CMK (cell line): ENCODE data around the gene EPHX1.
A peak's percentile ranks its signal among the peaks of the same experiment; 100 is the strongest.

Experiments used
- DNase-seq: peaks from one replicate; pipeline ENCODE4 v3.0.0-alpha.2; 2010; ENCODE audit warnings: low read depth

The EPHX1 gene

DNA sequence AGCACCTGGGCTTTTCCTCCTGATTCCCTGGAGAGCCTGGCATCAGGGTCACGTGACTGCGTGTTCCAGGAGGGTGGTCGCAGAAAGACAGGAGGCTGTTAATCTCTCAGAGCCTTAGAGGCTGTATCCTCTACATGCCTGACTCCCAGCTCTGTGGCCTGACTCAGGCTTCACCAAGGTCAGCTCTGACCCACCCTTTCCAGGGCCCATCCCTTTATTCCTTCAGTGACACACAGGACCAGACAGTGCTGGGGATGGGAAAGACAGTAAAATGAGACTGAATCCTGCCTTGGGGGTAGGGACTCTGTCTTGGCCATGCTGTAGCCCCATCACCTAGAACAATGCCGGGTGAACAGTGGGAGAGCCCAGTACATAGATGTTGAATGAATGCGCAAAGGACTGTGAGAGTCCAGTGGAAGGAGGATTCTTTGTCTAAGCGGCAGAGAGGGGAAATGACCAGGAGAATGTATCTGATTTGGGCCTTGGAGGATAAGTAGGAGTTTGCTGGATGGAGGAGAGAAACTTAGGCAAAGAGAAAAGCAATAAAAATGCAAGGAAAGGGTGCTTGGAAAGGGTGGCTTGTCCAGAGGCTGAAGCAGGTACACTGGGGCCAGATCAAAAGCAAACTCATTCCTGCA, 33.0 kb downstream of the EPHX1 start:
- no peak for DNase-seq

- DNase-seq = no peak
Measured at GRCh38 chr1:225843426-225843795, 33.5 kb downstream of the EPHX1 start.

GRCh38 chr1:225844236-225845061, 34.5 kb downstream of the EPHX1 start:
- DNase-seq = no peak

DNA sequence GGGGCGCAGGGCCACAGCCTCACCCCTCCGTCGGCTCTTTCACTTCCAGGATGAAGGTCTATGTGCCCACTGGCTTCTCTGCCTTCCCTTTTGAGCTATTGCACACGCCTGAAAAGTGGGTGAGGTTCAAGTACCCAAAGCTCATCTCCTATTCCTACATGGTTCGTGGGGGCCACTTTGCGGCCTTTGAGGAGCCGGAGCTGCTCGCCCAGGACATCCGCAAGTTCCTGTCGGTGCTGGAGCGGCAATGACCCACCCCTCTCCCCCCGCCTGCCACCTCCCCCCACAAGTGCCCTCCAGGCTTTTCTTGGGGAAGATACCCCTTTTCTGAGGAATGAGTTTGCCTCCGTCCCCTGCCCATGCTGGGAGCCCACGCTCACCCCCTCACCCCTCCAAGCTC, 35.2 kb downstream of the EPHX1 start:
- DNase-seq = no peak

- peak; percentile 66 for DNase-seq
Measured at GRCh38 chr1:225845571-225846259, 35.8 kb downstream of the EPHX1 start.

DNA sequence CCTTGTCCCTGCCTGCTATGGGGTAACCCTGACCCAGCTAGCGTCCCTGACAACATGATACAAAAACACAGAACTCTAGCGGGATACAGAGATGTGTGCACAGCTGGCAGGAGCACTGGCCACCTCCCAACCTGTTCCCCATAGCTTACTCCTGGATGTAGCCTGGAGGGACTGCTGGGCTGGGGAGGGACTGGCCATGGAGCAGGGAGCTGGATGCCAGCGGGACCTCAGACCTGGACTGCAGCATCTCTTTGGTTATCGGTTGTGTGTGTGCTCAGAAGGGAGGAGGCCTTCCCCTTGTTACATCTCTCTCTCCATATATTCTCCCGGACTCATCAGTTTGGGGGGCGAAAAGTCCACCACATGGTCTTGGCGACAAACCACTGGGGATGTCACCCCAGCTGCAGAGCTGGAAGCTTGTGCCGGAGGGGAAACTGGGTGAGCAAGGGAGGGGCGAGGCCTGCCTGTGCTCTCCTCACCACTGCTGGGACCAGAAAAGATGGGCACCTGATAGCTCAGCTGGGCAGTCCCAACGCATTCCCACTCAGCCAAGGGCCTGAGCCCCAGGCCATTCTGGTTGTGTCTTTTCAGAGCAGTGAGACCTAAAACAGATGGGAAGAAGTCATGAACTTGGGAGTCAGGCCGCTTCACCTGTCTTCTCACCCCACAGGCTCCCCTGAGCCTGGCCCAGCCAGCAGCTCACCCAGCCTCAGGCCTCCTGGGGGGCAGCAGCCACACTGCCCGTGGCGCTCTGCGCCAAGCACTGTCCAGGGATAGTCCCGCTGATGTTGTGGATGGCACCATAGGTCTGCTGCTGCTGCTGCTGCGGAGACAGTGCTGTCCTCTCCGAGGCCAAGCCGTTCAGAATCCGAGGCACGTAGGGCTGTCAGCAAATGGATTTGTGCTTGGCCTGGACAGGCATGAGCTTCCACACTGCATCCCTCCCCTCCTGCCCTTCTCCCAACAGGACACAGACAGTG, 36.7 kb downstream of the EPHX1 start:
- DNase-seq = no peak

- DNase-seq = no peak
Measured at GRCh38 chr1:225847610-225848009, 37.7 kb downstream of the EPHX1 start.

DNA sequence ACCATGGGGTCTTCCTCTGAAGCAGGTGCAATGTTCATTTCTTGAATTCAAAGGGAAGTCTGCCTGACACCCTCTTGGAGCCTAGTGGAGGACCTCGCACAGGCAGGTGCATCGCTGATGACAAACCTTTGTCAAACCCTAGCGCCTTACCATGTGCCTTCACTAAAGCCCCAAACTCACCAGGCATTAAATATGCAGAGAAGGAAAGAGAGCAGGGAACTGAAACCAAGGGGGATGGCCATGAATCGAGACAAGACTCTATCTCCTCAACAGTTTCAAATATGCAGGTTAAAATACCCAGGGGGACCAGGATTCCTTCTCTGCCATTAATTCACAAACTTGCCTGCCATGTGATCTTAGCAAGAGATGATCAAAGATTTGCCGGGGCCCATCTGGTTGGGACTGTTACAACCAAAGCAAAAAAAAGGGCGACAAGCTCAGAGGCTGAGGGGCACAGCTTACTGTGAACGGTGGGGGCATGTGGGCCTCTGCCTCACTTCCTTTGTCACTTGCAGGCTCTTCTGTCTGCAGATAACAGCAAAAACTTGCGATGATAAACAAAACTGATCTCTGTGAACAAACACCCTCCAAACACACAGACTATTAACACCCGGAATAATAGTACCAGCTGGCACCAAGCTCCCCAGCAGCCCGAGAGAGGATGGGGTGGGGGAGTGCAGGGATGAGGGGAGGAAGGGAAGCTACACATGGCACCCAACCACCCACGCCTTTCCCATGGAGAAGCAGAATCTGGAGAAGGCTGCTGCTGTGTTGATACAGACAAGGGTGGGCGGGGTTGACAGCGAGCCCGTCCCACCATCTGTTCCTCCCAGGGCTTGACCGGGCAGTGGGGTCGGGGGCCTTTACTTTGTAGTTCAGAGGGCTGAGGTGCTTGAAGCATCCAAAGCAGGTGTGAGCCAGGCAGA, 38.4 kb downstream of the EPHX1 start:
- DNase-seq = peak; percentile 77

- peak; percentile 67 for DNase-seq
Measured at GRCh38 chr1:225849925-225850324, 40.0 kb downstream of the EPHX1 start.

DNA sequence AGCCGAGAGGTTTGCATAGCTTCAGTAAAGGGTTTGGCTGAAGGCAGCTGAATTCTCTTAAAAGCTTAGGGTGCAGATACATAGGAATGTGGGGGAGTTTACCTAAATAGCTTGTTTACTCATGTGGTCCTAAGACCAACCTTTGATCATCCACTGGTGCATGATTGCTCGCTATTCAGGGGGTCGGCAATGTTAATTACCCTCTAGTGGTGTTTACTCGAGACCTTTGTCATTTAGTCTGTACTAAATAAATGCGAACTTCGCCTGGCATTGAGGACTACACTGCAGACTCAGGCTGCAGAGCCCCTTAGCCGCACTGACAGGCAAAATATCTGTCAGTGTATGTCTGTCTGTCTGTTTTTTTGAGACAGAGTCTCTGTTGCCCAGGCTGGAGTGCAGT, 40.4 kb downstream of the EPHX1 start:
- DNase-seq = no peak

- no peak for DNase-seq
Measured at GRCh38 chr1:225851805-225852204, 41.9 kb downstream of the EPHX1 start.

DNA sequence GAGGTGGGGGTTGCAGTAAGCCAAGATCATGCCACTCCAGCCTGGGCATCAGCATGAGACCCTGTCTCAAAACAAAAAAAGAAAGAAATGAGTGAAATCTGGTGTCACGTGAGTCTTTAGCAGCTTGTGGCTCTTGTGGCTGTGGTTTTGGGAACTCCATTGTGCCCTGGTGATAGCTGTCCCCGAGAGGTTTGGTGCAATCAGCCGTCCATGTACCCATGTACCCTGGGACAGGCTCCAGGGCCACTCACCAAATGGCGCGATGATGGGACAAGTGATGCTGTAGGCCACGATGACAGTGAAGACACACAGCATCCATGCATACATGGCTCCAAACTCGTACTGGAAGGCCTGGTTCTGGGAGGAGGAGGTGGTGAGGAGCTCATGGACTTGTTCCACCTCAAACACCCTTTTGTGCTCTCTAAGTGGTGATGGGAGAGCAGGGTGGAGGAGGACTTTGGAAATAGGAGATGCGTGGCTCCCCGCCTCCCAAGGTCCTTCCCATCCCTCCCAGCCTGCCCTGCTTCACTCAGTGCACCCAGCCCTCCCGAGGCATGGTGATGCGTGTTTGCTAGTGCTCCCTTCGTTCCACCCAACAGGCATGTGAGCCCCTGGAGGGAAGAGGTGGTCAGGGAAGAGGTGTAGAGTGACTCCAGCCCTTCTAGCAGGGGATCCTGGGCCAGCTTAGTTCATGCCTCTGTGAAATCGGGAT, 42.6 kb downstream of the EPHX1 start:
- DNase-seq = no peak

DNA sequence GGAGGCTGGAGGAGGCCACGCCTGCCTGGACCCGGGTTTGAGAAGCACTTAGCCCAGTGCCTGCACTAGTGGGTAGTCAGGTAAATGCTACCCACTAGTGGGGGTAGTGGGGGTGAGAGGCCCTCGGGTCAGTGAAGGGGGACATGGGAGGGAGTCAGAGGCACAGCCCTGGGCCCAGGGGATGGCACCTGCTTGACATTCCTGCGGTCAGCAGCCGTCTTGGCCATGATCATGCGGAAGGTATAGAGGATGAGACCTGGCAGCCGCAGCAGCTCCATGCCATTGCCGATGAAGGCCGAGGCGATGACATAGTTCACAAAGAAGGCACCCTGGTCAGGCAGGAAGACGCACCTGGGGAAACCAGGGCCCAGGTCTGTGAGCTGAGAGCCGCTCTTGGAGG, 43.5 kb downstream of the EPHX1 start:
- no peak for DNase-seq

DNA sequence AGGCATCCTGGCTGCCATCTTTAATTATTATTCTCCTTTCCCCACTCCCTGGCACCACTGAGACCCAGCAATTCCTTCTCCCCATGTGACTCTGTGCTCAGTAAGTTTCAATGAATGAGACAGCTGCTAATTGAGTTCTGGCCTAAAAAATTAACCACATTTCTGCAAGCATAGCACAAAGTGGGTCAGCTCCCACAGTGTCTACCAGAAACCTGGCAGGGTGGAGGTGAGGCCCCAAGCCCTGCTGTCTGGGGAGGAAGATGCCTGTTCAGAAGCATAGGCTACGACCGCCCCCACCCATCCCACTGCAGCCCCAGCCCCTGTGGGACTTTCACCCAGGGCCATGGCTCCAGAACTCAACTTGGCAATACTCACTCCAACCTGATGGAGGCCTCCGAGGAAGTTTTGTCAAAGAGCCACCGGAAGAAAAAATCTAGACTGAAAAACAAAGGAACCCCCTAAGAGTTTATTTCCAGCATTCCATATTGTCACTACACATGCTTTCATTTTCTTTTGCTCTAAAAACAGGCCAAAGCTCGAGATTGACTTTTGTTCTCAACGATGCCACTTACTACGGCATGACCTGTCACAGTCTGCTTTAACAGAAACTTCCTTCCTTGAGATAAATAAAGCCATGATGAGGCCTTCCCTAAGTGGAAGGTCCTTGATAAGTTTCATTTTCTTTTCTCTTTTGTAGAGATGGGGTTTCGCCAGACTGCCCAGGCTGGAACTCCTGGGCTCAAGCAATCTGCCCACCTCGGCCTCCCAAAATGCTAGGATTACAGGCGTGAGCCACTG, 45.8 kb downstream of the EPHX1 start:
- DNase-seq = no peak

GRCh38 chr1:225857256-225857655, 47.3 kb downstream of the EPHX1 start:
- no peak for DNase-seq

GRCh38 chr1:225859151-225859550, 49.2 kb downstream of the EPHX1 start:
- no peak for DNase-seq

DNA sequence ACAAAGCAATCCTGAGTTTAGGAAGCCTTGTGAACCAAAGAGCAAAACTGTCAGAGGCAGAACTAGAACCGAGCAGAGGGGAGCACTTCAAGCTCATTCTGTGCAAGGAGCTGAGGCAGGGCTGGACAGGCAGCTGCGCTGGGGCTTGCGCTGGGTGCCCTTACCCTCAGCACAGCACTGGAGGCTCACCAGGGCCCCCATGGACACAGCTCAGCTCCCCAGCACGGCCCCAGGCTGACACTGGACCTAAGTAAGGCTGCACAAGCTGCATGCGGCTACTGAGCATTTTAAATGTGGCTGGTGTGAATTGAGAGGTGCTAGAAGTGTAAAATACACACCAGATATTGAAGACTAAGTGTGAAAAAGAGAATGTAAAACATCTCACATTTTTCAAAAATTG, 50.2 kb downstream of the EPHX1 start:
- DNase-seq = no peak

DNA sequence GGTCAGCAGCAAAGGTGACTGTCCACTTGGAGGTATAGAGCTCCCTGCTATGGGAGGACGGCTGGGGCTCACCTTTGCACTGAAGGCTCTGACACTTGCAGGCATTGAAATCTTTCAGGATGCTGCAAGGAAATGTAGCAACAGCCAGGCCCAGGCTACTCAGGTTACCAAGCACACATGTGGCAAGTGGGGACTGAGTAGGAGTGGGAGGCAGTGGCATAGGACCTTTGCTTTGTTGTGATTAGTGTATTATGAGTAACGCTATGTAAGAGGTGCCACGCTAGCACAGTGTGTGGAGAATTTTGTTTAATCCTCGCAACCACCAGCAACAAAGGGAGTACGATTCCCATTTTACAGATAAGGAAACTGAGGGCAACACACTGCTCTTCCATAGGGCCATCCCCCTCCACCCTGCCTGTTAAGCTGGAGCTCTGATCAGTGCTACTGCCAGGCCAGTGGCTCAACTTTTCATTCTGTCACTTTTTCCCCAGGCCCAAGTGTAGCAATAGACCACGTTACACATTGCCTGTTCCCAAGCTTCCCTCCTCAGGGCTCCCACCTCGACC, 51.0 kb downstream of the EPHX1 start:
- DNase-seq = no peak
